Measurements from ENCODE around the gene EIF1. TPM values are rescaled to one million over a fixed set of nuclear protein-coding genes. Genes with fewer than 3 reads are reported as not detected.
"Not testable (repeated sequence)": the region's sequence is repeated elsewhere in the genome, so short reads cannot be mapped to it uniquely, and the experiment has no call there.

The EIF1 gene
- total RNA-seq, 1 donor from 2014 or later = 191 TPM

- FAIRE-seq (no peak), DNase-seq (ENCODE audit: low read depth) (peak; percentile 77)
- peak overlapping the region; percentile 37 for H3K4me3 ChIP-seq (ENCODE audit: low read depth, low read length)
- H3K36me3 ChIP-seq (ENCODE audit: control insufficient read depth, insufficient read depth, low read length) = no peaks in the 10 kb centered on the region
- TF ChIP-seq, protein P1, sequence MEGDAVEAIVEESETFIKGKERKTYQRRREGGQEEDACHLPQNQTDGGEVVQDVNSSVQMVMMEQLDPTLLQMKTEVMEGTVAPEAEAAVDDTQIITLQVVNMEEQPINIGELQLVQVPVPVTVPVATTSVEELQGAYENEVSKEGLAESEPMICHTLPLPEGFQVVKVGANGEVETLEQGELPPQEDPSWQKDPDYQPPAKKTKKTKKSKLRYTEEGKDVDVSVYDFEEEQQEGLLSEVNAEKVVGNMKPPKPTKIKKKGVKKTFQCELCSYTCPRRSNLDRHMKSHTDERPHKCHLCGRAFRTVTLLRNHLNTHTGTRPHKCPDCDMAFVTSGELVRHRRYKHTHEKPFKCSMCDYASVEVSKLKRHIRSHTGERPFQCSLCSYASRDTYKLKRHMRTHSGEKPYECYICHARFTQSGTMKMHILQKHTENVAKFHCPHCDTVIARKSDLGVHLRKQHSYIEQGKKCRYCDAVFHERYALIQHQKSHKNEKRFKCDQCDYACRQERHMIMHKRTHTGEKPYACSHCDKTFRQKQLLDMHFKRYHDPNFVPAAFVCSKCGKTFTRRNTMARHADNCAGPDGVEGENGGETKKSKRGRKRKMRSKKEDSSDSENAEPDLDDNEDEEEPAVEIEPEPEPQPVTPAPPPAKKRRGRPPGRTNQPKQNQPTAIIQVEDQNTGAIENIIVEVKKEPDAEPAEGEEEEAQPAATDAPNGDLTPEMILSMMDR (IDR thresholded peaks at IDR 0.05; ENCODE audit: insufficient read depth, low read length, severe bottlenecking) = peak; percentile 98
- no peaks in the 10 kb centered on the region for H3K27me3 ChIP-seq (ENCODE audit: control insufficient read depth, insufficient read depth, low read length)
These were observed 23.0 kb upstream of the EIF1 start for GRCh38 chr17:41665566-41666236.

DNA sequence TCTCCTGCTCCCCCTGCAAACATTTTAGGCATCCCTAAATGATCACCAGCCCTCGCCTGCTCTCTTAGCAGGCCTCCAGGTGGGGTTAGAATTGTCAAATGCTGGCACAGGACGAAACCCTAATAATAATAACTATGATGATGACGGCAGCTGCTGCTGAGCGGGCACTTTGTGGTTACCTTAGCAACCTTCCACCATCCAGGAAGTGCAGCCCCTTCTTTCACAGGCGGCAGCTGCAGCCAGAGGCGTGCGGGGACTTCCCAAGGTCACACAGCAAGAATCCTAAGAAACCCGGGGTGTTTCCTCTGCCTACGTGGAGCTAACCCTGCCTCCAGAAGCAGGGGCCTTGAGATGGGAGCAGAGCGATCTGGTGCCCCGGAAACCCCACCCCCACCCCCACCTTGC lies 22.4 kb upstream of the EIF1 start:
- H3K27me3 ChIP-seq (ENCODE audit: control insufficient read depth, insufficient read depth, low read length) = no peaks in the 10 kb centered on the region
- peak overlapping the region; percentile 21 for H3K4me3 ChIP-seq (ENCODE audit: low read depth, low read length)
- FAIRE-seq (no peak), DNase-seq (ENCODE audit: low read depth) (no peak)
- no peaks in the 10 kb centered on the region for H3K36me3 ChIP-seq (ENCODE audit: control insufficient read depth, insufficient read depth, low read length)
- TF ChIP-seq, protein P1 (IDR thresholded peaks at IDR 0.05; ENCODE audit: insufficient read depth, low read length, severe bottlenecking) = no peak

DNA sequence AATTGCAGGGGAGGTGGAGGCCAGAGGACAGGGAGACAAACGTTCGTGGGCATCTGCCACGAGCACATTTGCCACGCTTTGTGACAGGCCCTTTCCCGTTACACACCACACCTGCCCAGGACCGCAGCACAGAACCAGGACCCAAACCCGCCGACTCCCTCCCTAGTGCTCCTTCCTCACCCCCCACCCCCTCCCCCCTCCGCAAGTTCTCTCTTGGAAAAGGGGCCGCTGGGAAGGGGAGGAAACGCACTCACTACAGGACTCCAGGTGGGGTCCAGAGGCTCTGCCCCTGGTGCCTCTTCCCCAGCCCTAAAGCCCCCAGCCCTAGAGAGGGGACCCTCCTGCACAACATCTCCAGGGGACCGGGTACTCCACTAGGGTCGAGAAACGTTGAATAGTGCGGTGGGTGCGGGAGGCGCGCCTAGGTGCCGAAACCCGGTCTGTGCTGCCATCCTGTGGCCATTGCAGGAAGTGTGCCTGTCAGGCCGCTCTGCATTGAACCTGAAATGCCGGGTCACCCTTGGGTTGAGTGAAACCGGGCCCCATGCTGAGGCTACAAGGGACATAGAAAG lies 21.9 kb upstream of the EIF1 start:
- TF ChIP-seq, protein P1 (IDR thresholded peaks at IDR 0.05; ENCODE audit: insufficient read depth, low read length, severe bottlenecking) = peak; percentile 95
- FAIRE-seq (no peak), DNase-seq (ENCODE audit: low read depth) (no peak)
- no peaks in the 10 kb centered on the region for H3K36me3 ChIP-seq (ENCODE audit: control insufficient read depth, insufficient read depth, low read length)
- peak overlapping the region; percentile 21 for H3K4me3 ChIP-seq (ENCODE audit: low read depth, low read length)
- no peaks in the 10 kb centered on the region for H3K27me3 ChIP-seq (ENCODE audit: control insufficient read depth, insufficient read depth, low read length)

DNA sequence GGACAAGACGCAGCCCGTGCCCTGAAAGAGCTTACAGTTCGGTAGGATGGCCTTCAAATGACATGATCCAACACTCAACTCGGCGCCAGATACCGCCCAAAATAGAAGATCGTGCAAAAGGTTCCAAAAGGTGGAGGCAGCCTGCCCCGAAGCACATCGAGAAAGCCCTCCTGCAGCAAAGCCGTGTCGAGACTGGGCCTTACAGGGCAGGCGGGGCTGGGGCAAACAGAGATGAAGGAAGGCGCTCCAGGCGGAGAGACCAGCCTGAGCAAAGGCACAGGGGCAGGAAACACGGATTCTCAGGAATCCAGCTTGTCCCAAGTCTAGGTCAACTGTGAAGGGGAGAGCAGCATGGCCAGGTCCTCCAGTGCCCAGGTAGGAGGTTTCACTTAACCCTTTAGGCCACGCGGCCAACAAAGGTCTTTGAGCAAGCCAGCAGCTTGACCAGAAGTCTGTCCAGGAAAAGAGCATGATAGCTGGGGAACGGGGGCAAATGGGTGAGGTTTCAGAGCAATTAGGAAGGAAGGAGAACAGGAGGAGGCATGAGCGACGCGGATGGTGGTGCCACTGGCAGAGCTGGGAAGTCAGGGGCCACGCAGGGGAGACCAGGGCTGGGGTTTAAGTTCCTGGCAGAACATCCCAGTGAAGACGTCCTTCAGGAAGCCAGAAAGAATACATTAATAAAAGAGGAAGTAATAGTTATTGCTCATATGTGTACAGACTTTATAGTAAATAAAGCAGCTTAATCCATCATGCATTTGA lies 21.2 kb upstream of the EIF1 start:
- Histone ChIP-seq H3K36me3 (ENCODE audit: control insufficient read depth, insufficient read depth, low read length) (no peaks in the 10 kb centered on the region), H3K27me3 (ENCODE audit: control insufficient read depth, insufficient read depth, low read length) (no peaks in the 10 kb centered on the region), H3K4me3 (ENCODE audit: low read depth, low read length) (no peak overlapping the region)
- FAIRE-seq = no peak
- DNase-seq (ENCODE audit: low read depth) = no peak
- TF ChIP-seq, protein P1 (IDR thresholded peaks at IDR 0.05; ENCODE audit: insufficient read depth, low read length, severe bottlenecking) = no peak

- H3K36me3 ChIP-seq (ENCODE audit: control insufficient read depth, insufficient read depth, low read length) = no peaks in the 10 kb centered on the region
- TF ChIP-seq, protein P1 (IDR thresholded peaks at IDR 0.05; ENCODE audit: insufficient read depth, low read length, severe bottlenecking) = no peak
- DNase-seq (ENCODE audit: low read depth) (no peak), FAIRE-seq (no peak)
- H3K4me3 ChIP-seq (ENCODE audit: low read depth, low read length) = no peak overlapping the region
- no peaks in the 10 kb centered on the region for H3K27me3 ChIP-seq (ENCODE audit: control insufficient read depth, insufficient read depth, low read length)
These were observed 16.5 kb upstream of the EIF1 start for GRCh38 chr17:41672153-41672552.

DNA sequence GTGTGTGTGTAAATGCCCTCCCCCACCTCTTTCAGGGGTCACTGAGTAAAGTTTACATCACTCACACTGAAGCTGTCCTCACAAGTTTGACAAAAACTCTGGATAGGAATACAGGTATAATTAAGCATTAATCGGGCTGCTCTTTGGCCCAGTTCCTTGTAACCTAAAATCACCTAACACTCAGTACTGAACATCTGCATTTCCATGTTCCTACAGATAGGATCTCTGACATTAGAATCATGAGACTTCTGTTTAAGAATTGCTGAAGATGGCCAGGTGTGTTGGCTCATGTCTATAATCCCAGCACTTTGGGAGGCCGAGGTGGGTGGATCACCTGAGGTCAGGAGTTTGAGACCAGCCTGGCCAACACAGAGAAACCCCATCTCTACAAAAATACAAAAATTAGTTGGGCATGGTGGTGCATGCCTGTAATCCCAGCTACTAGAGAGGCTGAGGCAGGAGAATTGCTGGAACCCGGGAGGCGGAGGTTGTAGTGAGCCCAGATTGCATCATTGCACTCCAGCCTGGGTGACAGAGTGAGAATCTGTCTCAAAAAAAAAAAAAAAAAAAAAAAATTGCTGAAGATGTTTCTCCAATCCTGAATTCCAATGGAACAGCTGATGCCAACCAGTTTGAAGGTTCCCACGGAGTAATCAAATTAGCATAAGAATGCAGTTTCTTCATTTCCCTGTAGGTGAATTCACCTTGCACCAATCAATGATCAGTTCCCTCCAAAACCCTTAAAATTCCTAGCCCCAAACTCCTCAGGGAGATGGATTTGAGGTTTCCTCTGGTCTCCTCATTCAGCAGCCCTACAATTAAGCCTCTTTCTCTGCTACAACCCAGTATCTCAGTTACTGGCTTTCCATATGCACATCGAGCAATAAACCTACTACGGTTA lies 13.3 kb upstream of the EIF1 start:
- not testable (repeated sequence) for H3K36me3 ChIP-seq (ENCODE audit: control insufficient read depth, insufficient read depth, low read length); FAIRE-seq; H3K27me3 ChIP-seq (ENCODE audit: control insufficient read depth, insufficient read depth, low read length); DNase-seq (ENCODE audit: low read depth); H3K4me3 ChIP-seq (ENCODE audit: low read depth, low read length)

Measured in bronchial epithelial cell (primary cell).